ENCODE data around the gene WBP2.

- TF ChIP-seq CTCF (tag by site-specific recombination; IDR thresholded peaks at IDR 0.05) (no peak), ZNF280C (tag by site-specific recombination; IDR thresholded peaks at IDR 0.05) (no peak), ZNF830 (tag by site-specific recombination; IDR thresholded peaks at IDR 0.05; ENCODE audit: low read depth) (no peak), ZNF747 (tag by site-specific recombination; IDR thresholded peaks at IDR 0.05) (no peak), SETDB1 (IDR thresholded peaks at IDR 0.05; ENCODE audit: insufficient read length, low read length) (no peak), ZNF121 (tag by site-specific recombination; IDR thresholded peaks at IDR 0.05) (no peak)
- TF ChIP-seq, protein P1, sequence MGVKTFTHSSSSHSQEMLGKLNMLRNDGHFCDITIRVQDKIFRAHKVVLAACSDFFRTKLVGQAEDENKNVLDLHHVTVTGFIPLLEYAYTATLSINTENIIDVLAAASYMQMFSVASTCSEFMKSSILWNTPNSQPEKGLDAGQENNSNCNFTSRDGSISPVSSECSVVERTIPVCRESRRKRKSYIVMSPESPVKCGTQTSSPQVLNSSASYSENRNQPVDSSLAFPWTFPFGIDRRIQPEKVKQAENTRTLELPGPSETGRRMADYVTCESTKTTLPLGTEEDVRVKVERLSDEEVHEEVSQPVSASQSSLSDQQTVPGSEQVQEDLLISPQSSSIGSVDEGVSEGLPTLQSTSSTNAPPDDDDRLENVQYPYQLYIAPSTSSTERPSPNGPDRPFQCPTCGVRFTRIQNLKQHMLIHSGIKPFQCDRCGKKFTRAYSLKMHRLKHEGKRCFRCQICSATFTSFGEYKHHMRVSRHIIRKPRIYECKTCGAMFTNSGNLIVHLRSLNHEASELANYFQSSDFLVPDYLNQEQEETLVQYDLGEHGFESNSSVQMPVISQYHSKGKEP (tag by site-specific recombination; IDR thresholded peaks at IDR 0.05) = no peak
- TF ChIP-seq, protein P2, sequence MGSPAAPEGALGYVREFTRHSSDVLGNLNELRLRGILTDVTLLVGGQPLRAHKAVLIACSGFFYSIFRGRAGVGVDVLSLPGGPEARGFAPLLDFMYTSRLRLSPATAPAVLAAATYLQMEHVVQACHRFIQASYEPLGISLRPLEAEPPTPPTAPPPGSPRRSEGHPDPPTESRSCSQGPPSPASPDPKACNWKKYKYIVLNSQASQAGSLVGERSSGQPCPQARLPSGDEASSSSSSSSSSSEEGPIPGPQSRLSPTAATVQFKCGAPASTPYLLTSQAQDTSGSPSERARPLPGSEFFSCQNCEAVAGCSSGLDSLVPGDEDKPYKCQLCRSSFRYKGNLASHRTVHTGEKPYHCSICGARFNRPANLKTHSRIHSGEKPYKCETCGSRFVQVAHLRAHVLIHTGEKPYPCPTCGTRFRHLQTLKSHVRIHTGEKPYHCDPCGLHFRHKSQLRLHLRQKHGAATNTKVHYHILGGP (tag by site-specific recombination; IDR thresholded peaks at IDR 0.05) = no peak
These were observed 26.7 kb upstream of the WBP2 start for GRCh38 chr17:75881678-75882454.

Data from HEK293 (cell line).